SIG-M5 treated with dmso at 0.1 percent for 504 hours (cell line): ENCODE measurements around the gene TRABD2A.

Experiments
- DNase-seq: peaks from one replicate; lab custom pipeline; 2025; ENCODE audit not compliant: unreplicated experiment; lab: John Stamatoyannopoulos, UW

TRABD2A gene

DNA sequence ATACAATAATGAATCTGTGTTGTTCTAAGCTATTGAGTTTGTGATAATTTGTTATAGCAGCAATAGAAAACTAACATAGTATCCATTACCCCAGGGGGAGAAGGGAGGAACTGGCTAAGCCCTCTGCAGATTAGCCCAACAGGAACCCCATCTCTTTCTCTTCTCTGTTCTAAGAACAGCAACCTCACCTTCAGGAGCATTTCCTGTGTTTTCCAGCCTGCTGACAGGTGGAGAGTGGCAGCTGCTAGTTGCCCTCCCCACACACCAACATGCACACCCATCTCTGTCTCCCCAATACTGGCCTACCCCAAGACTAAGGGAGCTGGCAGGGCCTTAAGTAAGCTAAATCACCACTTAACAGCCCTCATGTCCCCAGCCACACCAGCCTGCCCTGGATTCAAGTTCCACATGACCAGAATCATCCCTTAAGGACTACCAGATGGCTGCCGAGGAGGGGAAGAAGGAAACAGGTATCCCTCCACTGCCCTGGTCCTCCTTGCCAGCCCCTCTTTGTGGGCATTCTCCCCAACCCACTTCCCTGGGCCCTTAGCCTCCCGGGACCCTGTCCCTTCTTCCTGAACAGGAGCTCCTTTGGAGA, 52.8 kb downstream of the TRABD2A start:
- DNase-seq, result no peak

DNA sequence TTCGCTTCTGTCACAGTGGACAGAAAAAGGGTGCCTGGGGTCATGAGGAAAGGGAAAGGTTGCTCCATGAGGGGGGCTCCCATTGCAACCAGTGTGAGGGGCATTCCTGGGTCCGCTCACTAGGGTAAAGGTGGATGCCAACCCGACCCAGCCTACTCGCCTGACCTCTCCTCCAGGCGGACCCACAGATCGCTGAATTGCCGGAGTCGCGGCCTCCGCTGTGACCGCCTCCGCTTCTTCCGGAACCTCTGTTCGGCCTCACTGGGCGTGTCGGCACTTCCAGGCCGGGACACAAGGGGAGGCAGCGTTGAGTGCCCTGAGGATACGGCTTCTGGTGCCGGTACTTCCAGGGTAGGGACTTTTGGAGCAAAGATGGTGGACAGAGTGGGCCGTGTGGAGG, 57.1 kb downstream of the TRABD2A start:
- no peak for DNase-seq

DNA sequence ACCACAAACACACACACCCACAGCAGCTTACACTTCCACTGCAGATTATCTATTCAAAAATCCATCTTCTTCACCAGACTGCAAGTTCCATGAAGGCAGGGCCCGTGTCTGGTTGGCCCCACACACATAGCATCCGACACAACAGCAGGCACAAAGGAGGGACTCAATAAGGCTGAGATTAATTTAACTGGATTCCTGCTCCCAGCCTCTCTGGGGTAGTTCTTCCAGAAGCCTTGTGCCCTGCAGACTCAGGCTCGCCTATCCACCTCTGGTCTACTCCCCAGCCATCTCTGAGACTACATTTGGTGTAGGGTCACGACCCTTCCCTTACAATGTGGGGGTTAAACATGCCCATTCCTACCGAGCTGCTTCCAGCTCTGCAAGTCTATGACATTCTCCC, 57.7 kb downstream of the TRABD2A start:
- no peak for DNase-seq

DNA sequence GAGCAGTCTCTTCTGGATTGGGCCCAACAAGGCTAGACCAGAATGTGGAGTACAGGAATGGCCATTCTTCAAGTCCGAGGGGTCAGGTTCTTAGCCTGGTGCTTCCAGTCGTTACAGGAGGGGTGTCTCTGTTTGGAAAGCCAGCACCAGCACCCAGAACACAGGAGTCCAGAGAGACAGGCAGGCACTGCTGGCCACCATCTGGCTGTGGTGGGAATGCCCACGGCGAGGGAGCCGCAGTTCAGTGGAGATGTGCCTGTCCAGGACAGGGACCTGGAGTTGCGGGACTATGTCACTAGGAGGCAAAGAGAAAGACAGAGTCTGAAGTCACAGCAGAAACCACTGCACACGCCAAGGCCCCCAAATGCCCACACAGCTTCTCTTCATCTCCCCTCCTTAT, 59.1 kb downstream of the TRABD2A start:
- no peak for DNase-seq

DNA sequence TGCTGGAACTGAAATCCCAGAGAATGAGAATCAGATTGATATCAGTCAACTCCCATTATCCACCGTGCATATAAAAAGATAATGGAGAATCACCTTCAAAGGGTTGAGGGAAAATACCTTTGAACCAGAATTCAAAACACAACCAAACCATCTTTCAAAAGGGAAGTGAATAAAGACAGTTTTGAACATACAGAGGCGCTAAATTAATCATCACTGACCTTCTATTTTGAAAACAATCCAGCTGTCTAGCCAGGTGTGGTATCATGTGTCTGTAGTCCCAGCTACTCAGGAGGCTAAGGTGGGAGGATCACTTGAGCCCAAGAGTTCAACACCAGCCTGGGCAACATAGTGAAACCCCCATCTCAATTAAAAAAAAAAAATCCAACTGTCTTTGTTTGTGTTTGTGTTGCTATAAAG, 63.6 kb downstream of the TRABD2A start:
- DNase-seq, result no peak

DNA sequence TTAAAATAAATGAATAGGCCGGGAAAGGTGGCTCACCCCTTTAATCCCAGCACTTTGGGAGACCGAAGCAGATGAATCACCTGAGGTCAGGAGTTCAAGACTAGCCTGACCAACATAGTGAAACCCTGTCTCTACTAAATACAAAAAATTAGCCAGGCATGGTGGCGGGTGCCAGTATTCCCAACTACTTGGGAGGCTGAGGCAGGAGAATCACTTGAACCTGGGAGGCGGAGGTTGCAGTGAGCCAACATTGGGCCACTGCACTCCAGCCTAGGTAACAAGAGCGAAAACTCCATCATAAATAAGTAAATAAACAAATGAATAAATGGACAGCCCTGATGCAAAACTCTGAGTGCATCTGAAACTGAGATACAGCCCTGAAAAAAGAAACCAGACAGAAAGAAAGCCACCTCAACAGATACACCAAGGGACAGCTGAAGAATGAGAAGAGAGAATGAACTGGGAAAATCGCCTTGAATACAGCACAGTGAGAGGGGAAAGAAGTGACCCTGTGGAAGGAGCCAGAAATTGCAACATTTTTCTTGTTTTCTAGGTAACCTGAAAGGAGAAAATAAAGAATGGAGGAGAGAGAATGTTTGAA, 64.4 kb downstream of the TRABD2A start:
- DNase-seq, result no peak

DNA sequence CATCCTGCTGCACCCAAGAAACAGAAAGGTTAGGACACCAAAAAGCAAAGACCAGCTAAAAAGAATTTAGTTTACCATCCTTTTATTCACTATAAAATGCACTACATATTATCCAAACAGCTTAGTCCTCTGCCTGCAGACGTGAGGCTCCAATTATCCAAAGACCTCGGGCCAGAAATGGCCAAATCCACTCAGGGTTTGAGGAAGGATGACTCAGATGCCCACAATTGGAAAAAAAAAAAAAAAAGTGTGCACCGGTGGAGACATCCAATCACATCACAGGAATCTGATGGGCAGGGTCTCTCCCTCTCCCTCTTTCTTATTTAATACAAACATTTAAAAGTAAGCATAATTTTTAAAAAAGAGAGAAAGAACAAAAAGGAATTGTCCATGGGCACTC, 65.7 kb downstream of the TRABD2A start:
- no peak for DNase-seq

DNA sequence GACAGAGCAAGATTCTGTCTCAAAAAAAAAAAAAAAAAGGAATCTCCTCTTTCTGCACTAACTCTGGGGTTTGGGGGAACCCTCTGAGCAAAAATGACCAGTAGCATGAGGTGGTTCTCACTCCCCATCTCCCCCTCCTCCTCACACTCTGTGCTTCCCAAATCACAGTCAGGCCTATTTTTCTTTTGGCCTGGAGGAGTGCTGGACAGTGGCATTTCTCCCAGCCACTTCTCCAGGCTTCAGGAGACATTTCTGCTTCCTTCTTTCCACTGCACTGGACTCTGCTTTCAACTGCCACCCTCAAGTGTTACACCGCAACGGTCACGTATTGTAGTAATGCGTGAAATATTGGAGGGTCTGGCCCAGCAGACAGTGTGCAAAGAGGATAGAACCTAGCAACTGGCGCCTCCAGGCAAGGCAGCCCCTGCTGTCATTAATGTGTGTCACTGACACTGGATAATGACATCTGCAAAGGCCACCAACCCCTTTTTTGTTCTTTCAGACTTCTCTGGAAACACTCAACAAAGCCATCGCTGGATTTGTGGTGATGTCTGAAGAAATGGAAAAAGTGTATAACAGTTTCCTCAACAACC, 68.9 kb downstream of the TRABD2A start:
- no peak for DNase-seq

DNA sequence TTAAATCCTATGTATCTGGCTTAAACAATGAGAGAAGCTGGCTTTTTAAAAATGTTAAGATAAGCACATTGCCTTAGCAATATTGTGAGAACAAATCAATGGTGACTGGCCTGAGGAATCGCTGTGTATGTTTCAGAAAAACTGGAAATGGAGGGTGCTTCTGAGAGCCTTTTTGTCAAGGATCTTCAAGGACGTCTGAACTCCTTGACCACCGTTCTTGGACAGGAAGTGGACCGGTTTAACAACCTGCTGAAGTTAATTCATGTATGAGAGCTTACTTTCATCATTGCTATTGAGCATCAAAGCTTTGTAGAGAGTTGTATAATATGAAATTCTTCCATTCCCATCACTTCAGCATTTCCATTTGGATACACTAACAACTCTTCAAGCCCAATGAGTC, 72.6 kb downstream of the TRABD2A start:
- no peak for DNase-seq

DNA sequence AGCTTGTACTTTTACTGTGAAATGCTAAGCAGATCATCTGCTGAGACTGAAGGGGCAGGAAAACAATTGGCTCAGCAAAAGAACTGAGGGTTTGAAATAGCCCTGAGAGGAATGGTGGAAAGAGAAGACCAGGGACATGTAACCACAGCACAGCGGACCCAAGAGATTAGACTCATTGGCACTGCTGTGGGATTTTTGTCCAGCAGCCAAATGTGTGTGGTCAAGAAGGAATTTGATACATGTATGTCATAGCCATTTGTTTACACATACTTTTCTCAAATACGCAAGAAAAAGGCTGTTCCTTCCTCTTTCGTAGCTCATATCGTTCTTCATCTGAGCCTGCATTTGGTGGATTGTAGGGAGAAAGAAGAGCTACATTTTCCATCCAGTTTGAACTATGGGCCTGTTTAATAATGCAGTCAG, 73.8 kb downstream of the TRABD2A start:
- peak; percentile 32 for DNase-seq

DNA sequence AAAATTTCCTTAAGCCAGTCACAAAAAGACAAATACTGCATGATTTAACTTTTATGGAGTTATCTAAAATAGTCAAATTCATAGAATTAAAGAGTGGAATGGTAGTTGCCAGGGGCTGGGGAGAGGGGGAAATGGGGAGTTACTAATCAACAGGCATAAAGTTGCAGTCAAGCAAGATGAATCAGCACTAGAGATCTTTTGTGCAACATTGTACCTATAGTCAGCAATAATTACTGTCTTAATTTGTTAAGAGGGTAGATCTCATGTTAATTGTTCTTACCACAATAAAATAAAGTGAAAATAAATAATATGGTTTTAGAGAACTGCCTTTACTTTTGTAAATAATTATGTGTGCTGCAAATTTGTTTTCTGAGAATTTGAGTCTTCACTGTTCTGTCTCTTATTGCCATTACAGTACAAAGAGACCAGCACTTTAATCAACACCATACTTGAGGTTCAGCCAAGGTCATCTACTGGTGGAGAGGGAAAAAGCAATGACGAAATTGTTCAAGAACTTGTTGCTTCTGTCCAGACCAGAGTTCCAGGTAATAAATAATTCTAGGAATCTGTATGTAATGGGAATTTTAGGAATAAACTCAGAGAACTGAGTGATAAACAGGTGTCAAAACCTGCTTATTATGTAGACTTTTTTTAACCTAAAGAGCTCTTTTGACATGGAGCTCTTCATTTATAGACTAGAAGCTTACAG, 75.5 kb downstream of the TRABD2A start:
- no peak for DNase-seq

DNA sequence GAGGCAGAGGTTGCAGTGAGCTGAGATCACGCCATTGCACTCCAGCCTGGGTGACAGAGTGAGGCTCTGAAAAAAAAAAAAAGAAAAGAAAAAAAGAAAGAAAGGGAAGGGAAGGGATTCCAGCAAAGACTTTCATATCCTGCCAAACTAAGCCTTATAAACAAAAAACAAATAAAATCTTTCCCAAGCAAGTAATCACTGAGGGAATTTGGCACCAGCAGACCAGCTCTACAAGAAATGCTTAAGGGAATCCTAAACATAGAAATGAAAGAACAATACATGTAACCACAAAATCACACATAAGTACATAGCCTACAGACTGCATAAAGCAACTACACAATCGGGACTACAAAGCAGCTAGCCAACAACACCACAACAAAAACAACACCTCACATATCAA, 79.1 kb downstream of the TRABD2A start:
- DNase-seq, result no peak

DNA sequence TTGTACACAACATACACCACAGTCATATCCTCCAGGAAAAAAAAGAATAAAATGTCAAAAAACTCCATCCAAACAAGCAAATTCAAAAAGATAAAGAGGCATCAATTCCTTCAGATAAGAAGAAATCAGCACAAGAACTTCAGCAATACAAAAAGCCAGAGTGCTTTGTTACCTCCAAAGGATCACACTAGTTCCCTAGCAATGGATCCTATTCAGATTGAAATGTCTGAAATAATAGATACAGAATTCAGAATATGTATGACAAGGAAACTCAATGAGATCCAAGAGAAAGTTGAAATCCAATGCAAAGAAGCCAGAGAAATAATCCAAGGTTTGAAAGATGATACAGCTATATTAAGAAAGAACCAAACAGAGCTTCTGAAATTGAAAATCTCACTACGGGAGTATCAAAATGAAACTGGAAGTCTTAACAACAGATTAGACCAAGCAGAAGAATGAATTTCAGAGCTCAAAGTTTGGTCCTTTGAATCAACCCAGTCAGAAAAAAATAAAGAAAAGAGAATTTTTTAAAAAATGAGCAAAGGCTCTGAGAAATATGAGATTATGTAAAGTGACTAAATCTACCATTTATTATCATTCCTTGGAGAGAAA, 80.6 kb downstream of the TRABD2A start:
- no peak for DNase-seq

DNA sequence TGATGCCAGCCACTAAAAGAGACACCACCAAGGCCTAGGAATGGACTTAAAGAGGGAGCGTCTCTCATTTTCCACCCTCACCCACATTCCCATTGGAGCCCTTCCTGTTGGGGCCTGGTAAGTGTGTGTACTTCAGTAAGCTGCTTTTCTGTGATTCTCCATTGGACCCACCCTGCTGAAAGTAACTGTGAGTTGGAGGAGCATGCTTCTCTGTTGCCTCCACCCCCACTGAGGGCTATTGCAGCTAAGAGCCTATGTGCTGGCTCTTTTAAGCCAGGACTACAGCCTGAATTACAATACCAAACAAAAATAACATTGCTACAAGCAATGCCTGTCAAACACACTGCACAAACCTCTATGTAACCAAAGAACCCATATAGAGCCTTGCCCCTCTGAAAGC, 81.1 kb downstream of the TRABD2A start:
- DNase-seq, result no peak

DNA sequence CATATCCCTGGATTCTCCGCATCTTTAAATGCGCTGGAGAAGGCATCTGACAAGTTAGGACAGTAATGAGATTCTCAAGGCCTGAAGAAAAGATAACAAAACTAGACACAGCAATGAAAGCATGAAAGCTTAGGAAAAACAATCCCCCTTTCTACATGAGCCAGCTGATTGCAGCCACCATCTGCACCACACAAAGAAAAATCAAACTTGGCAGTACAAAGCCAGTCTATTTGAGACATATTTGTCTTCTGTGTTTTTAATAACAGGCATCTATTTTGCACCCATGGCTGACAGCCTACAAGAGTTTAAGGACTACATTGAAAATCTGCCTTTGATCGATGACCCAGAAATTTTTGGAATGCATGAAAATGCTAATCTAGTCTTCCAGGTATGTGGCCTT, 83.6 kb downstream of the TRABD2A start:
- no peak for DNase-seq

DNA sequence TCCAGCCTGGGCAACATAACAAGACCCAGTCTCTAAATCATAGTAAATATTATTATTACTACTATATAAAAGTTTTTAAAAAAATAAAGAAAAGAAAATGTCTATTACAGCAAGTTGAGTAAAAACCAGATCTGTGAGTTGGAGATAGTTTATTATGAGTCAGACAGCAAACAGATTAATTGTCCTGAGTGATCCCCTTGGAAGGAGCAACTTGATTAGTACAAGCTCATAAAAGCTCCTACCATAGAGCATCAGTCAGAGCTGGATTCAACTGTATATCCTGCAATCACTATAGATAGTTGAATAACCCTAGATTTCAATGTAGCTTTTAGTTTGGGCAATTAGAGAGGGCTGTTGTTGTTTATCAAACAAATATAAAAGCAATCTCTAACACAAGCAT, 84.1 kb downstream of the TRABD2A start:
- no peak for DNase-seq

DNA sequence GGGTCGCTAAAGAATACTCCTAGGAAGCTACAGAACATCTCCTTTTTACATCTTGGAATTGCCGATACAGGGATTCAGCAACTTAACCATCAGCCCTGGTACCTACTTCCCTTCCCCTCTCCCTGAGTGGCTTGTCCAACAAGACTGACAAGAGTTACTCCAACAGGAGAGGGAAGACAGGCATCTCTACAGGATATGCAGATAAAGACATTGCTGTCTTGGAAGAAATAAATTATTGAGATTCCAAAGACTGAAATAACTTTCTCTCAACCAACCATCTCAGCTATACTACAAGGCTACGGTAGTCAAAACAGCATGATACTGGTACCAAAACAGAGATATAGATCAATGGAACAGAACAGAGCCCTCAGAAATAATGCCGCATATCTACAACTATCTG, 87.2 kb downstream of the TRABD2A start:
- no peak for DNase-seq

DNA sequence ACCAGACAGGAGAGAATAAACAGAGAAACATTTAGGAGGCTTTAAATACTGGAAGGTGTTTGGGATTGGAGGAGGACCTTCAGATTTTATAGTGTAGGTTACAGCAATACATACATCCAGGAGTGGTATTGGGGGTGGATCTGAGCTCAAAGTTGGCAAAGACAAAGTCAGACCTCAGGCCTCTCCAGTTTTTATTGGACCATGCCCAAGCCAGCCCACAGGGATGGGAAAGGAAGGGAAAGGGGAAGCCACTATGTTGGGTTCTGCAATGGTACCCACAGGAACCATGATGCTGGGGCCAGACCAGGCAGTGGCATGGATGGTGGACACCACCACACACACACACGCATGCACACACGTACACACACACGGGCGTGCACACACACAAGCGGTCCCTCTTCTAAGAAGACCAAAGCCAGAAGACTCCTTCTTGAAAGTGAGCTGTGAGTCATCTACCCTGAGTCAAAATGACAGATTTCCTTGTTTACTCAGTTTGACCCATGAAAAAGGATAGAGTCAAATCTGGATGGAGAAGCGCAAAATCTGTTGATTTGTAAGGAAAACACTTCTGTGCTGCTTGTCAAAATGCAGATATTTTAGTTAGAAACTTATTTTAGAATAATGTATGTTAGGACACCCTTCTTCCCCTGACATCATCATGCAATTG, 87.9 kb downstream of the TRABD2A start:
- DNase-seq, result no peak

DNA sequence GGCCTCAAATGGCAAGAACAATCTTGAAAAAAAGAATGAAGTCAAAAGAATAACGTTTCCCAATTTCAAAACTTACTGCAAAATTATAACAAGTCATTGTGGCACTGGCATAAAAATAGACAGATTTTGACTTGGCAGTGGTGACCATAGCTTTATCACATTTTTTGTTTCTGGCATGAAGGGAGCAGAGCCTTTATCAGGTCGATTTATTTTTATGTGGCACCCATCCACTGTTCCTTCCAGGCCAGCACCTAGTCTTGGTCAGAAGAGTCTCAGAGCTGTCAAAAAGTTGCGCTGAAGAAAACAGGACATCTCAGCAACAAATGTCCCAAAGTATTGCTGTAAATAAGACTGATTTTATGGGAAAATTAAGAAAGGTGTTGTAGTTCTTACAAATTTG, 92.4 kb downstream of the TRABD2A start:
- no peak for DNase-seq

DNA sequence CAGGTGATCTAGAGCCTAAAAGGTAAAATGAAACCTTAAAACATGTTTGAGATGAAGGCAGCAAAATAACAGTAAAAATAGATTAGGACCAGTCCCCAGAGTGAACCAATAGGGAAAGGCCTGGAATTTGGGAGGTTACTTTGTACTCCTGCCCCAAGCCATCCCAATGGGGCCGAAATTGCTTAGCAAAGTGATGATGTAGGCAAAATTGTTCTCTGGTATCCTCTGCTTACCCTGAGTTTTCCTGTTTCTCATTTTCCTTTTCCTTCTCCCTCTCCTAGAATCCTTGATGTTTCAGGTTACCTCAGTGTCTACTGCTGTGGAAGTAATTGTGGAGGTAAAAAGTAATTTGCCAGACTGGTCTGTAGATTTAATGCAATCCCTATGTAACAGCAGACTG, 92.9 kb downstream of the TRABD2A start:
- no peak for DNase-seq

DNA sequence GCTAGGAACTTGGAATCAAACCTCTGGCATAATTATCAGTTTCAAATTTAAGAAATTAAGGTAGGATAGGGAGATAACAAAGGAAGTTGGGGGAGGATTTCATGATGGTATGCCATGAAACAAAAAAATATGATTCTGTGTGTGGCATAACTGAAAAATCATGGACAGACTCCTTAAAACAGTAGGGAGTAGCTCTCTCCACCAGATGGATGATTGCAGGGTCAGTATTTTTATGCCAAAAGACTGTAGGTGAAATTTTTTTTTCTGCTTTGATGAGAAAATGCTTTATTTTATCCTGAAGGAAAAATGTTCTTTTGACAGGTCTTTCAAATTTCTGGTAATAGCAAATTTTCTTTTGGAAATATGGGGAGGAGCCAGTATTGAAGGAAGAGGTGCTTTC, 94.3 kb downstream of the TRABD2A start:
- no peak for DNase-seq
